ENCODE measurements around the gene GPC5. TPM values are rescaled to one million over a fixed set of nuclear protein-coding genes. Genes with fewer than 3 reads are reported as not detected.

GPC5 gene
- total and polyA plus RNA-seq, 2 of the 8 experiments (the other 6 are each of a cell fraction or from before 2014, with no cell fraction given), result 0.20 to 0.39 TPM

- TF ChIP-seq FOSL1 (IDR thresholded peaks at IDR 0.05; ENCODE audit: insufficient read depth, low read depth, low read length) (no peak), RAD21 (IDR thresholded peaks at IDR 0.05 in 1 of 2, conservative IDR thresholded peaks at IDR 0.05 in 1 of 2; ENCODE audit: low read depth in 2 of 2, low read length in 2 of 2) (no peak), RNF2 (IDR thresholded peaks at IDR 0.05; ENCODE audit: borderline replicate concordance, low read depth, low read length, missing control alignments, poor library complexity, severe bottlenecking) (no peak), SP4 (IDR thresholded peaks at IDR 0.05; ENCODE audit: low read length) (no peak), CHD2 (IDR thresholded peaks at IDR 0.05; ENCODE audit: low read length) (no peak), RFX5 (IDR thresholded peaks at IDR 0.05; ENCODE audit: borderline replicate concordance, low read depth, low read length) (no peak), HDAC6 (IDR thresholded peaks at IDR 0.05; ENCODE audit: low read depth, low read length) (no peak)
- no peak overlapping the region for H4K8ac ChIP-seq (ENCODE audit: extremely low read depth, insufficient read depth, low read length)
- H3K4me1 ChIP-seq (replicated peaks in 1 of 4; ENCODE audit: control insufficient read depth in 3 of 4, insufficient read depth in 4 of 4, low read length in 3 of 4), result peaks cover 0 to 3% (median under 1%) of the 10 kb centered on the region in 4 experiments; a peak in 2 of 7 replicates
- ChIA-PET CTCF (ENCODE audit: partially characterized antibody) (no interaction called here), POLR2A (ENCODE audit: partially characterized antibody) (no interaction called here)
- no peak overlapping the region for H3K4ac ChIP-seq (replicated peaks; ENCODE audit: insufficient read length, low read depth, low read length)
- 93% methylated on average over 4 of the region's 4 CpGs; no CpG with 5 or more reads in 1 of the 2 experiments for WGBS, 2 experiments (ENCODE audit: extremely low coverage in 1 of 2, insufficient coverage in 1 of 2, insufficient read length in 1 of 2, insufficient replicate concordance in 2 of 2, low coverage in 1 of 2, low lambda C conversion rate in 2 of 2, missing lambda C conversion rate in 1 of 2)
- H3K18ac ChIP-seq (ENCODE audit: extremely low read depth, low read length), result no peak overlapping the region
- no peak overlapping the region for H3K4me3 ChIP-seq (ENCODE audit: extremely low read depth in 1 of 4, insufficient read depth in 2 of 4, low read depth in 3 of 4, low read length in 4 of 4)
- H2AFZ ChIP-seq (ENCODE audit: low read length), result no peak overlapping the region
- no peaks in the 10 kb centered on the region for H3K79me2 ChIP-seq (ENCODE audit: control insufficient read depth in 1 of 2, insufficient read depth in 2 of 2, low read length in 2 of 2)
- no peaks in the 10 kb centered on the region for H3K79me1 ChIP-seq (ENCODE audit: low read depth, low read length)
- no peak overlapping the region for H2BK12ac ChIP-seq (ENCODE audit: low read depth, low read length)
- no peak overlapping the region for H3K56ac ChIP-seq (replicated peaks; ENCODE audit: insufficient read length, low read depth, low read length)
- H4K5ac ChIP-seq (ENCODE audit: insufficient read length, low read depth, low read length), result no peak overlapping the region
- H2BK20ac ChIP-seq (ENCODE audit: low read length), result no peak overlapping the region
- no peaks in the 10 kb centered on the region for H3K9me3 ChIP-seq (ENCODE audit: insufficient read depth in 2 of 2, low read depth in 1 of 2, low read length in 1 of 2)
- H2AK5ac ChIP-seq (ENCODE audit: low read depth, low read length), result no peak overlapping the region
- FAIRE-seq (no peak), DNase-seq (ENCODE audit: low read depth in 1 of 2, low spot score in 2 of 2) (no peak)
- no peaks in the 10 kb centered on the region for H3K36me3 ChIP-seq (ENCODE audit: control insufficient read depth in 2 of 4, insufficient read depth in 4 of 4, low read length in 3 of 4)
- H3K9ac ChIP-seq (replicated peaks in 1 of 4; ENCODE audit: extremely low read depth in 1 of 4, low read depth in 3 of 4, low read length in 3 of 4), result no peak overlapping the region
- H3K27me3 ChIP-seq (replicated peaks in 1 of 4; ENCODE audit: control insufficient read depth in 3 of 4, extremely low read depth in 1 of 4, insufficient read depth in 3 of 4, low read length in 3 of 4), result no peaks in the 10 kb centered on the region
- no peak overlapping the region for H2BK120ac ChIP-seq (replicated peaks; ENCODE audit: low read depth, low read length)
- H3K14ac ChIP-seq (ENCODE audit: insufficient read length), result no peak overlapping the region
- H3K4me2 ChIP-seq (ENCODE audit: insufficient read depth in 1 of 2, low read depth in 2 of 2, low read length in 2 of 2), result no peak overlapping the region
- no peak overlapping the region for H2BK5ac ChIP-seq (ENCODE audit: low read depth, low read length)
- no peak overlapping the region for H4K91ac ChIP-seq (replicated peaks; ENCODE audit: insufficient read length, low read length)
- no peak overlapping the region for H3K27ac ChIP-seq (ENCODE audit: low read depth, low read length)
- H3K23me2 ChIP-seq (ENCODE audit: low read depth, low read length), result no peaks in the 10 kb centered on the region; the same call in 1 of the 2 replicates
- H4K20me1 ChIP-seq (replicated peaks in 1 of 2; ENCODE audit: control insufficient read depth in 1 of 2, insufficient read depth in 2 of 2, low read length in 2 of 2), result no peaks in the 10 kb centered on the region
- H2BK15ac ChIP-seq (ENCODE audit: low read length), result no peak overlapping the region
- H3K23ac ChIP-seq (ENCODE audit: insufficient read length), result no peak overlapping the region
Measured at GRCh38 chr13:91655731-91656130, 257.3 kb downstream of the GPC5 start.

Measured in H1 (cell line).